GM12874 (cell line): ENCODE measurements around the gene ABCC3.

Source experiments
- TF ChIP-seq, protein P1 (sequence below): IDR thresholded peaks from 2 replicates; pipeline ENCODE4 v1.5.1; 2011; ENCODE audit warnings: low read depth, mild to moderate bottlenecking, control low read depth, low read length, moderate library complexity; ENCODE audit not compliant: insufficient read depth

ABCC3 gene

GRCh38 chr17:50609380-50610074 lies 25.2 kb upstream of the ABCC3 start:
- TF ChIP-seq, protein P1, sequence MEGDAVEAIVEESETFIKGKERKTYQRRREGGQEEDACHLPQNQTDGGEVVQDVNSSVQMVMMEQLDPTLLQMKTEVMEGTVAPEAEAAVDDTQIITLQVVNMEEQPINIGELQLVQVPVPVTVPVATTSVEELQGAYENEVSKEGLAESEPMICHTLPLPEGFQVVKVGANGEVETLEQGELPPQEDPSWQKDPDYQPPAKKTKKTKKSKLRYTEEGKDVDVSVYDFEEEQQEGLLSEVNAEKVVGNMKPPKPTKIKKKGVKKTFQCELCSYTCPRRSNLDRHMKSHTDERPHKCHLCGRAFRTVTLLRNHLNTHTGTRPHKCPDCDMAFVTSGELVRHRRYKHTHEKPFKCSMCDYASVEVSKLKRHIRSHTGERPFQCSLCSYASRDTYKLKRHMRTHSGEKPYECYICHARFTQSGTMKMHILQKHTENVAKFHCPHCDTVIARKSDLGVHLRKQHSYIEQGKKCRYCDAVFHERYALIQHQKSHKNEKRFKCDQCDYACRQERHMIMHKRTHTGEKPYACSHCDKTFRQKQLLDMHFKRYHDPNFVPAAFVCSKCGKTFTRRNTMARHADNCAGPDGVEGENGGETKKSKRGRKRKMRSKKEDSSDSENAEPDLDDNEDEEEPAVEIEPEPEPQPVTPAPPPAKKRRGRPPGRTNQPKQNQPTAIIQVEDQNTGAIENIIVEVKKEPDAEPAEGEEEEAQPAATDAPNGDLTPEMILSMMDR, result no peak

- TF ChIP-seq, protein P1, result no peak
These were observed 23.0 kb upstream of the ABCC3 start for GRCh38 chr17:50611634-50612033.

- TF ChIP-seq, protein P1, result no peak
These were observed 22.4 kb upstream of the ABCC3 start for GRCh38 chr17:50612281-50612680.

- TF ChIP-seq, protein P1, result no peak
These were observed 21.4 kb upstream of the ABCC3 start for GRCh38 chr17:50613007-50613992.

GRCh38 chr17:50614471-50615051 lies 20.1 kb upstream of the ABCC3 start:
- TF ChIP-seq, protein P1, result no peak

DNA sequence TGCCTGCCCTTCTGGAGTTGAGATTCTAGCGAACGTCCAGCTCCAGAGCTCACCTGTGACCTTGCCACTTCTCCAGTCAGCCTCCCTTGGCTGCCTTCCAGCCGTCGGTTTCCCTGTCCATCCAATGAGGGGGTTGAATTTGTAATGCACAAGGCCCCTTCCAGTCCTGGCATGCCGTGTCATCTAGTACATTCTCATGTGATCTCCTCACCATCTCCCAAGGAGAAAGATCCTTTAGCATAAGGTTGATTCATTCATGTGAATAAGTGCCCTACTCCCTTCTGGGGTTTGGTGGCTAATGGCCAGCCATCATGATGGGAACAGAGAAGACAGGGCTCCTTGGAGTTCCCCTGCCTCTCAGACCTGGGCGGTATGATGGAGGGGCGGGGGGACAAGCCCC lies 18.9 kb upstream of the ABCC3 start:
- TF ChIP-seq, protein P1, result no peak

GRCh38 chr17:50618300-50618699 lies 16.4 kb upstream of the ABCC3 start:
- TF ChIP-seq, protein P1, result no peak
